GM18526 (cell line): ENCODE data around the gene CDKAL1.

ENCODE experiments used
- POLR2A ChIP-seq: IDR thresholded peaks from 3 replicates; pipeline ENCODE4 v1.6.1; 2011; ENCODE audit not compliant: insufficient read length; ENCODE audit errors: extremely low read depth

CDKAL1 gene

GRCh38 chr6:21279619-21280018 is 745.4 kb downstream of the CDKAL1 start:
- TF ChIP-seq POLR2A, result no peak

DNA sequence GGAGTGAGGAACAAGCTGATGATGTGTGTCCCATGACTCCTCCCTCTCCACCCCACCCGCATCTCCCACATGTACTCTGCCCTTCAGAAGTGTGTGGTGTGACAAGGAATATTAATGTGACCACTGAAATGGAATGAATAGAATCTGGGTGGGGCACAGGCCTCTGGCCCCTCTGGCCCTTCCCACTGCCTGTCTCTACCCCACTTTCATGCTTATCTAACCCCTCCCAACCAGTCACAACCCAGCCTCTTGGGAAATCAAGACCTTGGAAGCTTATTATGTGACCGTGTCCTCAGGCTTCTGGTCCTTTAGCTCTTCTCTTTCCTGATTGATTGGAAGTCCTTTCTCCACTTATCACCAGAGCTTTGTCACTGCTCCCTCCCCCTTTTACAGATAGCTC is 747.1 kb downstream of the CDKAL1 start:
- no peak for TF ChIP-seq POLR2A
